Activated CD8-positive, alpha-beta memory T cell treated with anti-CD3 and anti-CD28 coated beads, Interleukin-2, amount 50 U/mL, for 1 hour (primary cell): Measurements from ENCODE around the gene SCN5A.

ENCODE experiments used
- DNase-seq: peaks from one replicate; pipeline ENCODE4 v3.0.0-alpha.2; 2020; ENCODE audit errors: extremely low read depth

The SCN5A gene

GRCh38 chr3:38647217-38647970, 2.1 kb downstream of the SCN5A start:
- no peak for DNase-seq

GRCh38 chr3:38646630-38647029, 2.9 kb downstream of the SCN5A start:
- no peak for DNase-seq

GRCh38 chr3:38646062-38646461, 3.4 kb downstream of the SCN5A start:
- no peak for DNase-seq

GRCh38 chr3:38645601-38646000, 3.9 kb downstream of the SCN5A start:
- no peak for DNase-seq

GRCh38 chr3:38645076-38645475, 4.4 kb downstream of the SCN5A start:
- no peak for DNase-seq

- DNase-seq: no peak
Measured at GRCh38 chr3:38644662-38645053, 4.8 kb downstream of the SCN5A start.

GRCh38 chr3:38644016-38644661, 5.3 kb downstream of the SCN5A start:
- DNase-seq: no peak

GRCh38 chr3:38643592-38643991, 5.9 kb downstream of the SCN5A start:
- no peak for DNase-seq

- no peak for DNase-seq
Measured at GRCh38 chr3:38643090-38643489, 6.4 kb downstream of the SCN5A start.

- no peak for DNase-seq
Measured at GRCh38 chr3:38641461-38642110, 7.9 kb downstream of the SCN5A start.

GRCh38 chr3:38640661-38641452, 8.6 kb downstream of the SCN5A start:
- DNase-seq: no peak

- no peak for DNase-seq
Measured at GRCh38 chr3:38638354-38638753, 11.1 kb downstream of the SCN5A start.

GRCh38 chr3:38637906-38638305, 11.6 kb downstream of the SCN5A start:
- DNase-seq: no peak

GRCh38 chr3:38636881-38637280, 12.6 kb downstream of the SCN5A start:
- DNase-seq: no peak

- DNase-seq: no peak
Measured at GRCh38 chr3:38636464-38636863, 13.0 kb downstream of the SCN5A start.

GRCh38 chr3:38634111-38634510, 15.4 kb downstream of the SCN5A start:
- no peak for DNase-seq

- no peak for DNase-seq
Measured at GRCh38 chr3:38632989-38633388, 16.5 kb downstream of the SCN5A start.

- no peak for DNase-seq
Measured at GRCh38 chr3:38630606-38631005, 18.9 kb downstream of the SCN5A start.

GRCh38 chr3:38630070-38630469, 19.4 kb downstream of the SCN5A start:
- DNase-seq: no peak

GRCh38 chr3:38628835-38629234, 20.7 kb downstream of the SCN5A start:
- DNase-seq: no peak

GRCh38 chr3:38627956-38628355, 21.5 kb downstream of the SCN5A start:
- no peak for DNase-seq

- no peak for DNase-seq
Measured at GRCh38 chr3:38626171-38626570, 23.3 kb downstream of the SCN5A start.
